H1 (cell line): ENCODE results near the gene EXOSC1. TPM values are rescaled to one million over a fixed set of nuclear protein-coding genes. Genes with fewer than 3 reads are reported as not detected.
A peak's percentile ranks its signal among the peaks of the same experiment; 100 is the strongest.

Source experiments
- CTCF ChIA-PET: fragments of 300-600 bp; sonication (Branson Sonifier 250); formaldehyde crosslinking; loops from one replicate; lab custom pipeline; 2021; ENCODE audit not compliant: partially characterized antibody; lab: Charles Lee
- POLR2A ChIA-PET: fragments of 300-600 bp; sonication (Branson Sonifier 250); formaldehyde crosslinking; loops from one replicate; lab custom pipeline; 2021; ENCODE audit warnings: inconsistent platforms; ENCODE audit not compliant: partially characterized antibody; lab: Charles Lee
- DNase-seq, 2 experiments: peaks; one replicate each; pipeline versions ENCODE4 v3.0.0 to v3.0.0-alpha.2; 2010 to 2022; ENCODE audit warnings: low spot score in 2 of 2, low read depth in 1 of 2, mixed read lengths in 1 of 2
- FAIRE-seq: peaks from 2 replicates; lab custom pipeline; 2011; peaks lifted over from hg19 to GRCh38; lab: Jason Lieb, UNC
- H2AFZ ChIP-seq: 2 replicates; pipeline ENCODE4 v1.8.1; 2012; ENCODE audit warnings: low read length, inconsistent platforms
- H2AK5ac ChIP-seq: 2 replicates; pipeline ENCODE4 v1.6.1; 2013; ENCODE audit warnings: low read depth, low read length
- H2BK120ac ChIP-seq: replicated peaks from 2 replicates; pipeline ENCODE3; 2013; ENCODE audit warnings: low read depth, low read length, inconsistent platforms
- H2BK12ac ChIP-seq: 2 replicates; pipeline ENCODE4 v1.6.1; 2013; ENCODE audit warnings: low read depth, low read length
- H2BK15ac ChIP-seq: 2 replicates; pipeline ENCODE4 v1.6.1; 2013; ENCODE audit warnings: low read length
- H2BK20ac ChIP-seq: 2 replicates; pipeline ENCODE4 v1.6.1; 2013; ENCODE audit warnings: low read length
- H2BK5ac ChIP-seq: 2 replicates; pipeline ENCODE4 v1.6.1; 2013; ENCODE audit warnings: low read depth, low read length
- H3K14ac ChIP-seq: 2 replicates; pipeline ENCODE4 v1.6.1; 2013; ENCODE audit warnings: inconsistent platforms; ENCODE audit not compliant: insufficient read length
- H3K18ac ChIP-seq: 2 replicates; pipeline ENCODE4 v1.6.1; 2013; ENCODE audit warnings: low read length; ENCODE audit errors: extremely low read depth
- H3K23ac ChIP-seq: 2 replicates; pipeline ENCODE4 v1.6.1; 2013; ENCODE audit warnings: inconsistent platforms; ENCODE audit not compliant: insufficient read length
- H3K23me2 ChIP-seq: 2 replicates; pipeline ENCODE4 v1.6.1; 2013; ENCODE audit warnings: low read depth, low read length
- H3K27ac ChIP-seq: 2 replicates; pipeline ENCODE4 v1.6.1; 2011; ENCODE audit warnings: low read depth, low read length, inconsistent platforms
- H3K27me3 ChIP-seq, 4 experiments: replicated peaks in 1 of 4; 1 replicate in 1 of 4; 2 replicates in 3 of 4; pipeline versions ENCODE4 v1.6.1 to v1.8.1; 2011 to 2013; ENCODE audit warnings: low read length in 3 of 4, mild to moderate bottlenecking in 3 of 4, inconsistent platforms in 2 of 4, mixed read lengths in 2 of 4, moderate library complexity in 1 of 4; ENCODE audit not compliant: control insufficient read depth in 3 of 4, insufficient read depth in 3 of 4; ENCODE audit errors: extremely low read depth in 1 of 4
- H3K36me3 ChIP-seq, 4 experiments: 2 replicates each; pipeline versions ENCODE4 v1.6.1 to v1.8.1; 2011 to 2013; ENCODE audit warnings: mild to moderate bottlenecking in 4 of 4, low read length in 3 of 4, moderate library complexity in 2 of 4, control low read depth in 1 of 4, inconsistent platforms in 1 of 4; ENCODE audit not compliant: insufficient read depth in 4 of 4, control insufficient read depth in 2 of 4
- H3K4ac ChIP-seq: replicated peaks from 2 replicates; pipeline ENCODE3; 2013; ENCODE audit warnings: low read length, low read depth, mixed read lengths, inconsistent platforms; ENCODE audit not compliant: insufficient read length
- H3K4me1 ChIP-seq, 4 experiments: replicated peaks in 1 of 4; 1 replicate in 1 of 4; 2 replicates in 3 of 4; pipeline versions ENCODE4 v1.6.1 to v1.8.1; 2011 to 2013; ENCODE audit warnings: low read length in 3 of 4, inconsistent platforms in 2 of 4, mixed read lengths in 1 of 4; ENCODE audit not compliant: insufficient read depth in 4 of 4, control insufficient read depth in 3 of 4
- H3K4me2 ChIP-seq, 2 experiments: 2 replicates each; pipeline versions ENCODE4 v1.6.1 to v1.8.1; 2011 to 2013; ENCODE audit warnings: low read depth in 2 of 2, low read length in 2 of 2, control low read depth in 1 of 2, inconsistent platforms in 1 of 2, mild to moderate bottlenecking in 1 of 2; ENCODE audit not compliant: insufficient read depth in 1 of 2
- H3K4me3 ChIP-seq, 4 experiments: fragments of 200-600, 300-600 bp in 1 of 4; sonication (generic), shearing (Covaris generic), sonication (Bioruptor Twin) in 1 of 4; 2 replicates each; pipeline versions ENCODE4 v1.5.1 to v1.8.1; 2011 to 2016; ENCODE audit warnings: low read length in 4 of 4, low read depth in 3 of 4, control low read depth in 2 of 4, inconsistent platforms in 2 of 4, mild to moderate bottlenecking in 2 of 4, mixed read lengths in 1 of 4, moderate library complexity in 1 of 4; ENCODE audit not compliant: insufficient read depth in 2 of 4; ENCODE audit errors: extremely low read depth in 1 of 4
- H3K56ac ChIP-seq: replicated peaks from 2 replicates; pipeline ENCODE3; 2013; ENCODE audit warnings: low read depth, mild to moderate bottlenecking, mixed read lengths, low read length, inconsistent platforms; ENCODE audit not compliant: insufficient read length
- H3K79me1 ChIP-seq: 2 replicates; pipeline ENCODE4 v1.6.1; 2013; ENCODE audit warnings: low read depth, low read length, control low read depth
- H3K79me2 ChIP-seq, 2 experiments: 2 replicates each; pipeline versions ENCODE4 v1.6.1 to v1.8.1; 2012 to 2013; ENCODE audit warnings: low read length in 2 of 2, mild to moderate bottlenecking in 2 of 2, inconsistent platforms in 1 of 2; ENCODE audit not compliant: insufficient read depth in 2 of 2, control insufficient read depth in 1 of 2
- H3K9ac ChIP-seq, 4 experiments: replicated peaks in 1 of 4; 1 replicate in 1 of 4; 2 replicates in 3 of 4; pipeline versions ENCODE4 v1.6.1 to v1.8.1; 2011 to 2013; ENCODE audit warnings: low read depth in 3 of 4, low read length in 3 of 4, control low read depth in 2 of 4, mild to moderate bottlenecking in 2 of 4, moderate library complexity in 2 of 4, inconsistent platforms in 1 of 4; ENCODE audit errors: extremely low read depth in 1 of 4
- H3K9me3 ChIP-seq, 2 experiments: 2 replicates each; pipeline versions ENCODE4 v1.6.1 to v1.8.1; 2012 to 2013; ENCODE audit warnings: mild to moderate bottlenecking in 2 of 2, moderate library complexity in 2 of 2, control low read depth in 1 of 2, inconsistent platforms in 1 of 2, low read depth in 1 of 2, low read length in 1 of 2, mixed read lengths in 1 of 2; ENCODE audit not compliant: insufficient read depth in 2 of 2
- H4K20me1 ChIP-seq, 2 experiments: replicated peaks in 1 of 2; 2 replicates each; pipeline versions ENCODE3 to v1.8.1; 2011 to 2013; ENCODE audit warnings: inconsistent platforms in 2 of 2, low read length in 2 of 2, mild to moderate bottlenecking in 1 of 2; ENCODE audit not compliant: insufficient read depth in 2 of 2, control insufficient read depth in 1 of 2
- H4K5ac ChIP-seq: 2 replicates; pipeline ENCODE4 v1.6.1; 2013; ENCODE audit warnings: low read length, low read depth, mixed read lengths, inconsistent platforms; ENCODE audit not compliant: insufficient read length
- H4K8ac ChIP-seq: 2 replicates; pipeline ENCODE4 v1.8.0; 2013; ENCODE audit warnings: mild to moderate bottlenecking, moderate library complexity, low read length, inconsistent platforms; ENCODE audit not compliant: insufficient read depth; ENCODE audit errors: extremely low read depth
- H4K91ac ChIP-seq: replicated peaks from 2 replicates; pipeline ENCODE3; 2013; ENCODE audit warnings: low read length, mixed read lengths, inconsistent platforms; ENCODE audit not compliant: insufficient read length
- EZH2 ChIP-seq: fragments of 200-600 bp; sonication (generic); IDR thresholded peaks from 2 replicates; pipeline ENCODE4 v1.7.1; 2012; ENCODE audit warnings: low read depth, mild to moderate bottlenecking, moderate library complexity, low read length, inconsistent platforms; ENCODE audit not compliant: severe bottlenecking
- WGBS, 2 experiments: shearing (Covaris generic) in 1 of 2; methylation state at CpG; one replicate each; pipeline versions ENCODE4 v1.1.6 to v1.1.7; 2013 to 2015; ENCODE audit warnings: low lambda C conversion rate in 2 of 2, mixed read lengths in 2 of 2, inconsistent platforms in 1 of 2, low coverage in 1 of 2, missing lambda C conversion rate in 1 of 2; ENCODE audit not compliant: insufficient replicate concordance in 2 of 2, insufficient coverage in 1 of 2, insufficient read length in 1 of 2; ENCODE audit errors: extremely low coverage in 1 of 2, missing lambda C conversion rate in 1 of 2; 5-methylcytosine and 5-hydroxymethylcytosine counted together
- polyA plus RNA-seq, 7 experiments: library from polyadenylated mRNA; depleted of rRNA in 3 of 7; stranded (reverse) in 5 of 7; unstranded in 2 of 7; fragments of >200 nt in 5 of 7; fragments of 200-250 nt in 2 of 7; gene quantifications; 1 replicate in 5 of 7; 2 replicates in 1 of 7; 4 replicates in 1 of 7; pipeline versions ENCODE4 v1.2.1 to v1.2.3, GENCODE V29; 2011 to 2013; ENCODE audit warnings: missing spikeins in 2 of 7, mixed read lengths in 2 of 7
- total RNA-seq: library from RNA; stranded (reverse); fragmentation: NEBNext Ultra II Directional; extraction: Animal tissue kit (Norgen Biotek cat#: 25700); gene quantifications from 2 replicates; pipeline ENCODE4 v1.2.1, GENCODE V29; 2021
- TF ChIP-seq, protein P1 (sequence below): IDR thresholded peaks from 2 replicates; pipeline ENCODE4 v1.6.1; 2011; ENCODE audit warnings: low read length, improper control_type of control experiment
- TF ChIP-seq, protein P2 (sequence below): IDR thresholded peaks from 2 replicates; pipeline ENCODE4 v1.6.1; 2012; ENCODE audit warnings: low read length, inconsistent platforms

EXOSC1 gene
- total and polyA plus RNA-seq, 2 of the 8 experiments (the other 6 are each of a cell fraction or from before 2014, with no cell fraction given), result 52.1 to 68.1 TPM

DNA sequence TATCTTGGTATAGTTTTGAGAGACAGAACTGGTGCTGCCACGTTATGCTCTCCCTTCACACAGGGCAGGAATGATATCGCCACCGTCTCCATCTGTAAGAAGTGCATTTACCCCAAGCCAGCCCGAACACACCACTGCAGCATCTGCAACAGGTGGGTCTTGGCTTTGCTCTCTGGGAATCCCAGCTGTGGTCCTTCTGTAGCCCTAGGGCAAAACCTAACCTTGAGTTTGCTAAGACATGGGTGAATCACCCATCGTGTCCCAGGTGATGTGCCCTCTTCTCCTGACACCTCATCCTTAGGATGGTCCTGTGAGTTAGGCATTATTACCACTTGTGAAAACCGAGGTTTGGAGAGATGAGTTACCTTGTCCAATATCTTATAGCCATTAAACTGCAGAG, 6.5 kb upstream of the EXOSC1 start:
- H4K8ac ChIP-seq, result no peak overlapping the region; the same call in 1 of the 2 replicates
- H2AFZ ChIP-seq, result no peak overlapping the region
- H4K20me1 ChIP-seq, result peaks cover 1 to 16% of the 10 kb centered on the region in 2 experiments
- no peak overlapping the region for H2BK20ac ChIP-seq
- H3K36me3 ChIP-seq, result peaks cover 2 to 50% (median 30%) of the 10 kb centered on the region in 4 experiments; a peak in 7 of 8 replicates
- H2BK120ac ChIP-seq, result no peak overlapping the region
- no peak overlapping the region for H3K18ac ChIP-seq
- ChIA-PET CTCF (interaction anchor here (0.9 to 7.2 kb wide), 6 partner anchors 9 to 160 kb away, joined by 3 to 40 read pairs (median 3); partner anchors contain the start of gene ANKRD2), POLR2A (interaction anchor here (0.8 to 13.1 kb wide), 5 partner anchors 10 to 47 kb away, joined by 3 to 105 read pairs (median 4); partner anchors contain the start of gene UBTD1)
- H3K14ac ChIP-seq, result no peak overlapping the region
- no peaks in the 10 kb centered on the region for H3K9me3 ChIP-seq
- no peaks in the 10 kb centered on the region for H3K27me3 ChIP-seq
- H3K79me1 ChIP-seq, result peaks cover 6% of the 10 kb centered on the region; the same call in 1 of the 2 replicates
- WGBS, 2 experiments, result 87% methylated on average over 6 of the region's 6 CpGs; no CpG with 5 or more reads in 1 of the 2 experiments
- H3K4me2 ChIP-seq, result no peak overlapping the region
- no peak for DNase-seq
- no peak overlapping the region for H3K23ac ChIP-seq
- peaks cover under 1 to 16% of the 10 kb centered on the region in 2 experiments for H3K79me2 ChIP-seq
- H2BK12ac ChIP-seq, result no peak overlapping the region
- no peak overlapping the region for H4K5ac ChIP-seq
- H3K4me1 ChIP-seq, result no peaks in the 10 kb centered on the region; a peak in 1 of 7 replicates
- no peak overlapping the region for H3K4me3 ChIP-seq
- H4K91ac ChIP-seq, result no peak overlapping the region
- no peak overlapping the region for H2AK5ac ChIP-seq
- no peak for TF ChIP-seq EZH2
- TF ChIP-seq, protein P1, sequence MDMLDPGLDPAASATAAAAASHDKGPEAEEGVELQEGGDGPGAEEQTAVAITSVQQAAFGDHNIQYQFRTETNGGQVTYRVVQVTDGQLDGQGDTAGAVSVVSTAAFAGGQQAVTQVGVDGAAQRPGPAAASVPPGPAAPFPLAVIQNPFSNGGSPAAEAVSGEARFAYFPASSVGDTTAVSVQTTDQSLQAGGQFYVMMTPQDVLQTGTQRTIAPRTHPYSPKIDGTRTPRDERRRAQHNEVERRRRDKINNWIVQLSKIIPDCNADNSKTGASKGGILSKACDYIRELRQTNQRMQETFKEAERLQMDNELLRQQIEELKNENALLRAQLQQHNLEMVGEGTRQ, result no peak
- TF ChIP-seq, protein P2, sequence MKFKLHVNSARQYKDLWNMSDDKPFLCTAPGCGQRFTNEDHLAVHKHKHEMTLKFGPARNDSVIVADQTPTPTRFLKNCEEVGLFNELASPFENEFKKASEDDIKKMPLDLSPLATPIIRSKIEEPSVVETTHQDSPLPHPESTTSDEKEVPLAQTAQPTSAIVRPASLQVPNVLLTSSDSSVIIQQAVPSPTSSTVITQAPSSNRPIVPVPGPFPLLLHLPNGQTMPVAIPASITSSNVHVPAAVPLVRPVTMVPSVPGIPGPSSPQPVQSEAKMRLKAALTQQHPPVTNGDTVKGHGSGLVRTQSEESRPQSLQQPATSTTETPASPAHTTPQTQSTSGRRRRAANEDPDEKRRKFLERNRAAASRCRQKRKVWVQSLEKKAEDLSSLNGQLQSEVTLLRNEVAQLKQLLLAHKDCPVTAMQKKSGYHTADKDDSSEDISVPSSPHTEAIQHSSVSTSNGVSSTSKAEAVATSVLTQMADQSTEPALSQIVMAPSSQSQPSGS, result 0 out of 2 replicates have a peak, but pooled peaks have one; percentile 47
- FAIRE-seq, result no peak
- no peak overlapping the region for H2BK5ac ChIP-seq
- H3K27ac ChIP-seq, result no peak overlapping the region
- H3K4ac ChIP-seq, result no peak overlapping the region
- H3K9ac ChIP-seq, result no peak overlapping the region
- no peak overlapping the region for H3K56ac ChIP-seq
- H3K23me2 ChIP-seq, result no peaks in the 10 kb centered on the region
- no peak overlapping the region for H2BK15ac ChIP-seq
